ENCODE results near the gene LRIG1.
A peak's percentile ranks its signal among the peaks of the same experiment; 100 is the strongest.

Gene LRIG1

DNA sequence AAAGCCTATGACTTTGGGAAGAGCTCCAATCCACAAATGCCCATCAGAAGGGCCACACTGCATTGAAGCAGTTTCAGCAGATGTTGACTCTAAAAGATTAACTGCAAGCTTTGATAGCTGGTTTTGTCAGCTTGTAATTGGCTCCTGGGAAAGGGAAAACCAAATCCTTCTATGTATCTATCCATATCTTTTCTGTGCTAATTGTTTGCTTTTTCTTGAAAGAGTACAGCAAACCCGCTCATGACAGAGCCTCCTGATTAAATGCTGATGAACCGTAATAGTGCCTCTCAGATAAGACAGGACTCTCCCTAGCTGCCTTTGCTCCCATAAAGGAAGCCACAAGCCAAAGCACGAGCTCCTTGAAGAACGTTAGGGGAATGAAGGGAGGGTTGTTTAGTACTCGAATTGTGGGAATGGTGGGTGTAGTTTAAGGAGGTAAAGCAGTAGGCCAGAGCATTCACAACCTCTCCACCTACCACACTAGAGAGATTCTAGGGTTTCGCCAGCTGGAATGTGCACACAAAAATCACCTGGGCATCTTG is 33.6 kb upstream of the LRIG1 start:
- Histone ChIP-seq H3K4me1 (ENCODE audit: low read length) (peaks cover 15% of the 10 kb centered on the region), H3K4me2 (ENCODE audit: low read length) (no peak overlapping the region), H4K20me1 (ENCODE audit: insufficient read depth, low read length) (no peaks in the 10 kb centered on the region), H2AFZ (ENCODE audit: low read depth, low read length) (no peak overlapping the region), H3K9ac (ENCODE audit: low read length) (no peak overlapping the region), H3K27me3 (ENCODE audit: low read depth, low read length) (no peaks in the 10 kb centered on the region), H3K36me3 (replicated peaks; ENCODE audit: low read depth, low read length) (no peaks in the 10 kb centered on the region), H3K79me2 (ENCODE audit: low read length) (no peaks in the 10 kb centered on the region), H3K27ac (ENCODE audit: low read length) (no peak overlapping the region), H3K9me3 (ENCODE audit: insufficient read depth, low read length) (no peaks in the 10 kb centered on the region), H3K4me3 (ENCODE audit: low read length) (no peak overlapping the region)
- TF ChIP-seq CTCF (IDR thresholded peaks at IDR 0.05; ENCODE audit: low read depth, low read length) (no peak), EZH2phosphoT487 (IDR thresholded peaks at IDR 0.05; ENCODE audit: low read depth) (no peak)

DNA sequence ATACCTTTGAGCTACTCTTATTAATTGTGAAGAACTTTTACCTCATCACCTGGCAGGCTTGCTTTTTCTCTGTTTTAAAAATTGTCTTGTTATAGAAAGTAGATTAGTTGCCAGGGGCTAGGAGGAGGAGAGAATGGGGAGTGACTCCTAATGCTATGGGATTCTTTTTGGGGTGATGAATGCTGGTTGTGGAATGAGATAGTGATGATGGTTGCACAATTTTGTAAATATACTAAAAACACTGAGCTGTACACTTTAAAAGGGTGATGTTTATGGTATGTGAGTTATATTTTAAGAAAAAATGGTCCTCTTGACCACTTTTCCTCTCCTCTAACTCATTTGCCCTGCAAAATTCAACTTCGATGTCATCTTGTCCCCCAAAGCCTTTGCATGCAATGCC is 31.8 kb upstream of the LRIG1 start:
- Histone ChIP-seq H3K9me3 (ENCODE audit: insufficient read depth, low read length) (no peaks in the 10 kb centered on the region), H3K4me2 (ENCODE audit: low read length) (no peak overlapping the region), H3K27ac (ENCODE audit: low read length) (no peak overlapping the region), H3K4me1 (ENCODE audit: low read length) (peaks cover 15% of the 10 kb centered on the region), H3K27me3 (ENCODE audit: low read depth, low read length) (no peaks in the 10 kb centered on the region), H3K9ac (ENCODE audit: low read length) (no peak overlapping the region), H3K4me3 (ENCODE audit: low read length) (no peak overlapping the region), H3K79me2 (ENCODE audit: low read length) (no peaks in the 10 kb centered on the region), H4K20me1 (ENCODE audit: insufficient read depth, low read length) (no peaks in the 10 kb centered on the region), H3K36me3 (replicated peaks; ENCODE audit: low read depth, low read length) (no peaks in the 10 kb centered on the region), H2AFZ (ENCODE audit: low read depth, low read length) (no peak overlapping the region)
- TF ChIP-seq CTCF (IDR thresholded peaks at IDR 0.05; ENCODE audit: low read depth, low read length) (no peak), EZH2phosphoT487 (IDR thresholded peaks at IDR 0.05; ENCODE audit: low read depth) (no peak)

DNA sequence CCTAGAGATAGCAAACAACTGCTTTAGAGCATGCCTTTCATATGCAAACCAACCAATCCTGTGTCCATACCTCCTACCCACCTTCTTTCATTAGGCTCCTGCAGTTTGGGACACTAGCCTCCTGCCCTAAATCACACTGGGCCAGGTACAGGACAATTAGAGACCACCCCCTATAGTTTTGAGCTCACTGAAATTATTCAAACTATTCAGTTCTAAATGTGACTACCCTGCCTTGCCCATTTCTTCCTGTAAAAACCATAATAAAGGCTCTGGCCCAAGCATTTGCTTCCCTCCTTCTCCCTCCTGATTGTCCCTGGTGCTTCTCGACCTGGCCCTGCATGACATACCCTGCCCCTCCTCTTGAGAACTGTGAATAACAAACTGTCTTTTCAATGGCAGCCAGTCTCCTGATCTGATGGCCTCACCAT is 31.4 kb upstream of the LRIG1 start:
- Histone ChIP-seq H3K4me3 (ENCODE audit: low read length) (no peak overlapping the region), H3K4me2 (ENCODE audit: low read length) (no peak overlapping the region), H3K9ac (ENCODE audit: low read length) (no peak overlapping the region), H3K9me3 (ENCODE audit: insufficient read depth, low read length) (no peaks in the 10 kb centered on the region), H3K27ac (ENCODE audit: low read length) (no peak overlapping the region), H3K4me1 (ENCODE audit: low read length) (peaks cover 15% of the 10 kb centered on the region), H4K20me1 (ENCODE audit: insufficient read depth, low read length) (no peaks in the 10 kb centered on the region), H3K36me3 (replicated peaks; ENCODE audit: low read depth, low read length) (no peaks in the 10 kb centered on the region), H2AFZ (ENCODE audit: low read depth, low read length) (no peak overlapping the region), H3K27me3 (ENCODE audit: low read depth, low read length) (no peaks in the 10 kb centered on the region), H3K79me2 (ENCODE audit: low read length) (no peaks in the 10 kb centered on the region)
- TF ChIP-seq CTCF (IDR thresholded peaks at IDR 0.05; ENCODE audit: low read depth, low read length) (no peak), EZH2phosphoT487 (IDR thresholded peaks at IDR 0.05; ENCODE audit: low read depth) (no peak)

GRCh38 chr3:66531256-66531655 is 30.4 kb upstream of the LRIG1 start:
- H3K4me1 ChIP-seq (ENCODE audit: low read length): peaks cover 15% of the 10 kb centered on the region
- no peaks in the 10 kb centered on the region for H3K9me3 ChIP-seq (ENCODE audit: insufficient read depth, low read length)
- 0 out of 2 replicates have a peak, but pooled peaks cover under 1% of the 10 kb centered on the region for H3K27me3 ChIP-seq (ENCODE audit: low read depth, low read length)
- H3K36me3 ChIP-seq (replicated peaks; ENCODE audit: low read depth, low read length): no peaks in the 10 kb centered on the region
- H3K4me3 ChIP-seq (ENCODE audit: low read length): no peak overlapping the region
- H3K9ac ChIP-seq (ENCODE audit: low read length): no peak overlapping the region
- no peaks in the 10 kb centered on the region for H4K20me1 ChIP-seq (ENCODE audit: insufficient read depth, low read length)
- H3K79me2 ChIP-seq (ENCODE audit: low read length): no peaks in the 10 kb centered on the region
- TF ChIP-seq EZH2phosphoT487 (IDR thresholded peaks at IDR 0.05; ENCODE audit: low read depth) (no peak), CTCF (IDR thresholded peaks at IDR 0.05; ENCODE audit: low read depth, low read length) (no peak)
- H3K27ac ChIP-seq (ENCODE audit: low read length): no peak overlapping the region
- no peak overlapping the region for H2AFZ ChIP-seq (ENCODE audit: low read depth, low read length)
- peak overlapping the region; percentile 23; the same call in 1 of the 2 replicates for H3K4me2 ChIP-seq (ENCODE audit: low read length)

Measured in OCI-LY3 (cell line).